GM23248 (cell line): ENCODE measurements around the gene PNPLA2. TPM values are rescaled to one million over a fixed set of nuclear protein-coding genes. Genes with fewer than 3 reads are reported as not detected.

Experiments
- DNase-seq: peaks from one replicate; pipeline ENCODE4 v3.0.0-alpha.2; 2015
- H2AFZ ChIP-seq: fragments of 200-600 bp; sonication (generic); 2 replicates; pipeline ENCODE4 v1.6.1; 2016; ENCODE audit warnings: antibody characterized with exemption
- H3F3A ChIP-seq: fragments of 200-600 bp; sonication (generic); 2 replicates; pipeline ENCODE4 v1.6.1; 2016; ENCODE audit warnings: mild to moderate bottlenecking, antibody characterized with exemption, mixed run types; ENCODE audit not compliant: insufficient read depth
- H3K27ac ChIP-seq: fragments of 200-600 bp; sonication (generic); 2 replicates; pipeline ENCODE4 v1.5.1; 2016; ENCODE audit warnings: mild to moderate bottlenecking
- H3K27me3 ChIP-seq: fragments of 200-600 bp; sonication (generic); replicated peaks from 2 replicates; pipeline ENCODE4 v1.6.1; 2016; ENCODE audit warnings: mild to moderate bottlenecking; ENCODE audit not compliant: insufficient read depth
- H3K36me3 ChIP-seq: fragments of 200-600 bp; sonication (generic); 2 replicates; pipeline ENCODE4 v1.6.1; 2016; ENCODE audit warnings: low read depth, mild to moderate bottlenecking
- H3K4me1 ChIP-seq: fragments of 200-600 bp; sonication (generic); 2 replicates; pipeline ENCODE4 v1.6.1; 2016; ENCODE audit warnings: mild to moderate bottlenecking; ENCODE audit not compliant: insufficient read depth
- H3K4me2 ChIP-seq: fragments of 200-600 bp; sonication (generic); one replicate; pipeline ENCODE4 v1.6.1; 2016; ENCODE audit warnings: mild to moderate bottlenecking; ENCODE audit not compliant: unreplicated experiment
- H3K4me3 ChIP-seq: fragments of 200-600 bp; sonication (generic); 2 replicates; pipeline ENCODE4 v1.5.1; 2016; ENCODE audit warnings: mild to moderate bottlenecking
- H3K79me2 ChIP-seq: fragments of 200-600 bp; sonication (generic); 2 replicates; pipeline ENCODE4 v1.6.1; 2016; ENCODE audit warnings: mild to moderate bottlenecking; ENCODE audit not compliant: insufficient read depth
- H3K9ac ChIP-seq: fragments of 200-600 bp; sonication (generic); 2 replicates; pipeline ENCODE4 v1.6.1; 2016; ENCODE audit warnings: mild to moderate bottlenecking
- H3K9me2 ChIP-seq: fragments of 200-600 bp; sonication (generic); 2 replicates; pipeline ENCODE4 v1.6.1; 2016; ENCODE audit warnings: mixed run types, mild to moderate bottlenecking, moderate library complexity; ENCODE audit not compliant: insufficient read depth
- H3K9me3 ChIP-seq: fragments of 200-600 bp; sonication (generic); one replicate; pipeline ENCODE4 v1.6.1; 2017; ENCODE audit warnings: low read depth
- H4K20me1 ChIP-seq: fragments of 200-600 bp; sonication (generic); 2 replicates; pipeline ENCODE4 v1.6.0; 2016; ENCODE audit not compliant: insufficient read depth
- EZH2 ChIP-seq: fragments of 200-600 bp; sonication (generic); IDR thresholded peaks from 2 replicates; pipeline ENCODE4 v1.6.1; 2018; ENCODE audit warnings: antibody characterized with exemption, mild to moderate bottlenecking; ENCODE audit not compliant: insufficient read depth, poor library complexity, severe bottlenecking
- EZH2phosphoT487 ChIP-seq: fragments of 200-600 bp; sonication (generic); IDR thresholded peaks from 2 replicates; pipeline ENCODE4 v1.6.1; 2018; ENCODE audit warnings: antibody characterized with exemption, moderate library complexity, mild to moderate bottlenecking, low read depth; ENCODE audit not compliant: insufficient read depth
- WGBS, 2 experiments: methylation state at CpG; one replicate each; pipeline ENCODE4 v1.1.6; 2015 to 2017; ENCODE audit warnings: low lambda C conversion rate in 2 of 2, low coverage in 1 of 2; ENCODE audit errors: missing lambda C conversion rate in 2 of 2; 5-methylcytosine and 5-hydroxymethylcytosine counted together
- in situ Hi-C: fragments of 300-500 bp; cut with MboI; formaldehyde crosslinking; loops from 2 replicates; pipeline ENCODE4 v1.15.0; 2020
- polyA plus RNA-seq: library from polyadenylated mRNA; unstranded; fragments of >200 nt; fragmentation: Nextera tagmentation; extraction: Ambion mirVana; gene quantifications from 2 replicates; pipeline ENCODE4 v1.2.1, GENCODE V29; 2016
- total RNA-seq: library from RNA; depleted of rRNA; stranded (reverse); fragments of >200 nt; shearing (Covaris generic); gene quantifications from 2 replicates; pipeline ENCODE4 v1.2.3, GENCODE V29; 2014

Gene PNPLA2
- total and polyA plus RNA-seq, 2 experiments from 2014 or later = 38.7 to 87.6 TPM

DNA sequence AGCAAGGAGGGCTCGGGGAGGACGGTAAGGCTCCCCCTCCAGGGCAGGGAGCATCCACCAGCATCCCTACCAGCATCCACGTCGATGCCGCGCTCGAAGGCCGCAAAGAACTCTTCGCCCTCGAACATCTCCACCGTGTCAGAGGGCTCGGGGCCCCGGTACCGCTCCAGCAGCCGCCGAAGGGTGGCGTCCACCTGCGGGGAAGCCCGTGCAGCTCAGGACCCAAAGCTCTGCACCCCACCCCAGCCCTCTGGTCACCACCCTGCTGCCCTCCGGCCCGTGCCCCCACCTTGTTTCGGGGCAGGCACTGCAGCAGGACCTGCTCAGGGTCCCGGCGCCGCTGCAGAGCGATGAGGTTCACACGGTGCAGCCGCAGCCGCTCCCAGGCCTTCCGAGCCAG, 18.2 kb upstream of the PNPLA2 start:
- Histone ChIP-seq H3K9me3 (no peaks in the 10 kb centered on the region), H3K4me1 (peaks cover 6% of the 10 kb centered on the region), H2AFZ (no peak overlapping the region), H3K4me3 (no peak overlapping the region), H3F3A (peaks cover 4% of the 10 kb centered on the region; the same call in 1 of the 2 replicates), H3K79me2 (0 out of 2 replicates have a peak, but pooled peaks cover under 1% of the 10 kb centered on the region), H3K27ac (no peak overlapping the region), H3K27me3 (no peaks in the 10 kb centered on the region), H3K36me3 (no peaks in the 10 kb centered on the region; the same call in 1 of the 2 replicates), H3K9ac (no peak overlapping the region), H3K4me2 (no peak overlapping the region), H4K20me1 (no peaks in the 10 kb centered on the region), H3K9me2 (no peaks in the 10 kb centered on the region)
- no peak for DNase-seq
- in situ Hi-C loops = no loop called here
- 89 to 91% methylated on average over 22 to 30 of the region's 30 CpGs for WGBS, 2 experiments
- TF ChIP-seq EZH2 (no peak), EZH2phosphoT487 (no peak)

DNA sequence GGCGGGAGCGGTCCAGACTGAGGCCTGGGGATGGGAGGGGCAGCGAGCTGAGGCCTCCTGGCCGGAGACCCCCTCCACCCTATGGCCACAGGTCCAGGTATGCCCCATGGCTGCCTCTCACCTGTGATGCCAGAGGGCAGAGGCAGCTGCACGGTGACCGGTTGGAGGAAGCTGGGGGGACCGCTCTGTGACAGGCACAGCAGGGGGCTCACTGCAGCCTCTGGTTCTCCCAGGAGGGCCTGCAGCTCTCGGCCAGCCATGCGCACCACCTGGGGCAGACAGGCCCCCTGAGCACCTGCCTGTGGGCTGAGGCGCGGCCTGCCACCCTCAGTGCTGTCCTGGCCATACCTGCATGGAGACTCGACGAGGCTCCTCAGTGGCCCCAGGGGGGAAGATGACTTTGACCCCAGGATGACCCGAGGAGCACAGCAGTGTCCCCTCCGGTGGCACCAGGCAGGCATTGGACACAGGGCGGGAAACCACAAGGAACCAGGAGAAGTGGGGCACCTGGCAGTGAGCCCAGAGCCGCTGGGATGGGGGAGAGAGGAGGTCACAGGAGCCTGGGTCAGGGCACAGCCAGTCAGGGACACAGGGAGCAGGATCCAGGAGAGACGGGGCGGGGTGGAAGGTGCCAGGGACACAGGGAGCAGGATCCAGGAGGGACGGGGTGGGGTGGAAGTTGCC, 17.5 kb upstream of the PNPLA2 start:
- H3K27me3 ChIP-seq = no peaks in the 10 kb centered on the region
- H3K4me2 ChIP-seq = no peak overlapping the region
- no peak overlapping the region for H3K27ac ChIP-seq
- H4K20me1 ChIP-seq = no peaks in the 10 kb centered on the region
- no peak overlapping the region for H3K9ac ChIP-seq
- DNase-seq = no peak
- H3K9me3 ChIP-seq = no peaks in the 10 kb centered on the region
- H3K79me2 ChIP-seq = no peaks in the 10 kb centered on the region
- no peaks in the 10 kb centered on the region; the same call in 1 of the 2 replicates for H3K36me3 ChIP-seq
- H2AFZ ChIP-seq = no peak overlapping the region
- peaks cover 6% of the 10 kb centered on the region for H3K4me1 ChIP-seq
- no peak overlapping the region for H3K4me3 ChIP-seq
- in situ Hi-C loops = no loop called here
- 92 to 93% methylated on average over 14 to 20 of the region's 20 CpGs for WGBS, 2 experiments
- no peaks in the 10 kb centered on the region for H3K9me2 ChIP-seq
- peaks cover 4% of the 10 kb centered on the region; the same call in 1 of the 2 replicates for H3F3A ChIP-seq
- TF ChIP-seq EZH2phosphoT487 (no peak), EZH2 (no peak)

DNA sequence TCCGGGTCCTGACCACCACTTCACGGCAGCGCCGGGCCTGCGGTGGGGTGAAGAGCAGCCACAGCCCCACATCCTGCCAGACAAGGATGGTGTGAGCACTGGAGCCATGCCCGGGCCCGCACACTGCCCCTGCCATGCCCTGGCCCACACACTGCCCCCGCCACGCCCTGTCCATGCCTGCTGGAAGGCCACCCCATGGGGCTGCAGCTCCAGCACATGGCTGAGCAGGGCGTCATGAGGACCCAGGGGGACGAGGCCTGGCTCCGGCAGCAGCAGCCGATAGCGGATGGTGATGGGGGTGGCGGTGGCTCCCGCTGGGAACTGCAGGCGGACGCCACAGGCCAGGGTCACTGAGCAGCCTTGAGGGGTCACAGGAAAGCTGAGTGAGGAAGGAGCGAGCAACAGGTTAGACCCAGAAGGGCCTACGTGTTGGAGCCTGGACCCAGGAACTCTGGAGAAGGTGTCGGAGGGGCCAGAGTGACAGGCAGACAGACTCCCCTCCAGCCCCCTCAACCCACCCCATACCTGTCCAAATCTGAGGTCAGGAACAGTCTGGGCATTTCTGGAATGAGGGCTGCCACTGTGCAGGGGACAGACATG, 16.6 kb upstream of the PNPLA2 start:
- TF ChIP-seq EZH2phosphoT487 (no peak), EZH2 (no peak)
- H2AFZ ChIP-seq = no peak overlapping the region
- no peak for DNase-seq
- no peak overlapping the region for H3K27ac ChIP-seq
- H3K9ac ChIP-seq = no peak overlapping the region
- H3K4me1 ChIP-seq = no peaks in the 10 kb centered on the region
- H4K20me1 ChIP-seq = no peaks in the 10 kb centered on the region
- no peaks in the 10 kb centered on the region for H3F3A ChIP-seq
- H3K79me2 ChIP-seq = peaks cover 5% of the 10 kb centered on the region; the same call in 1 of the 2 replicates
- H3K9me2 ChIP-seq = no peaks in the 10 kb centered on the region
- H3K9me3 ChIP-seq = no peaks in the 10 kb centered on the region
- no peaks in the 10 kb centered on the region for H3K27me3 ChIP-seq
- H3K4me2 ChIP-seq = no peak overlapping the region
- H3K4me3 ChIP-seq = no peak overlapping the region
- WGBS, 2 experiments = 96% methylated on average over 19 to 20 of the region's 21 CpGs
- no peaks in the 10 kb centered on the region; the same call in 1 of the 2 replicates for H3K36me3 ChIP-seq
- in situ Hi-C loops = no loop called here

DNA sequence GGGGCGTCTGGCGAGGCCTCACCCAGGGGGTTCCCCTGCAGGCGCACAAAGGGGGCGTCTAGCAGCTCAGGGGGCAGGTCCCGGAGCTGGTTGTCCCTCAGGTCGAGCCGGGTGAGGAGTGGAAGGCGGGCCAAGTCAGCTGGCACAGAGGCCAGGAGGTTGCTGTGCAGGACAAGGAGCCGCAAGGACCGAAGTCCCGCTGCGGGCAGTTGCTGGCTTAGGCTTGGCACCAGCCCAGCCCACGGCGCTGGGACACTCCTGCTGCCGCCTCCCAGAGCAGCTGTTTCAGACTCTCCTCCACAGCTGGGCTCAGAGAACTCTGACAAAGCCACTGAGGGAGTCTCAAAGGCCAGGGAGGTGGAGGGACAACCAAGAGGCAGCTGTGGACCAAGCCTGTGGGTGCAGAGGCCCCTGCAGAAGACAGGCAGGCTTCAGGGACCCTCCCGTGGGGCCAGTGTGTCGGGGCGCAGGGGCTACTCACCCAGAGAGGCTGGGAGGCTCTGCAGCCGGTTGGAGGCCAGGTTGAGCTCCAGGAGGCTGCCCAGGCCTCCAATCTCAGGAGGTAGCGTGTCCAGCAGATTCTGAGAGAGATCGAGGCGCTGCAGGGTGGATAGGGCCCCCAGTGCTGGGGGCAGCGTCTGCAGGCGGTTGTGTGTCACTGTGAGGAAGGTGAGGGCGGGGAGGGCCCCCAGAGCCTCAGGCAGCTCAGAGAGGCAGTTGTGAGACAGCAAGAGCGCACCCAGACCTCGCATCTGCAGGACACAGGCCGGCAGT, 15.8 kb upstream of the PNPLA2 start:
- Histone ChIP-seq H3K4me2 (no peak overlapping the region), H3K27me3 (no peaks in the 10 kb centered on the region)
- WGBS, 2 experiments = 88% methylated on average over 28 of the region's 28 CpGs

More for the DNA sequence above, 15.8 kb upstream of the PNPLA2 start:
- no peaks in the 10 kb centered on the region for H3F3A ChIP-seq
- H3K27ac ChIP-seq = no peak overlapping the region
- no peak overlapping the region for H2AFZ ChIP-seq
- H3K4me3 ChIP-seq = no peak overlapping the region
- no peaks in the 10 kb centered on the region for H4K20me1 ChIP-seq
- peaks cover 13% of the 10 kb centered on the region for H3K79me2 ChIP-seq
- no peaks in the 10 kb centered on the region for H3K9me2 ChIP-seq
- no peak overlapping the region for H3K9ac ChIP-seq
- in situ Hi-C loops = no loop called here
- TF ChIP-seq EZH2phosphoT487 (no peak), EZH2 (no peak)
- no peaks in the 10 kb centered on the region for H3K9me3 ChIP-seq
- H3K36me3 ChIP-seq = no peaks in the 10 kb centered on the region; the same call in 1 of the 2 replicates
- H3K4me1 ChIP-seq = peaks cover 3% of the 10 kb centered on the region
- no peak for DNase-seq
